ENCODE measurements around the gene LPP. TPM values are rescaled to one million over a fixed set of nuclear protein-coding genes. Genes with fewer than 3 reads are reported as not detected.

LPP gene
- total and polyA plus RNA-seq, 2 of the 4 experiments (the other 2 are of a cell fraction) = 16.0 to 130 TPM

DNA sequence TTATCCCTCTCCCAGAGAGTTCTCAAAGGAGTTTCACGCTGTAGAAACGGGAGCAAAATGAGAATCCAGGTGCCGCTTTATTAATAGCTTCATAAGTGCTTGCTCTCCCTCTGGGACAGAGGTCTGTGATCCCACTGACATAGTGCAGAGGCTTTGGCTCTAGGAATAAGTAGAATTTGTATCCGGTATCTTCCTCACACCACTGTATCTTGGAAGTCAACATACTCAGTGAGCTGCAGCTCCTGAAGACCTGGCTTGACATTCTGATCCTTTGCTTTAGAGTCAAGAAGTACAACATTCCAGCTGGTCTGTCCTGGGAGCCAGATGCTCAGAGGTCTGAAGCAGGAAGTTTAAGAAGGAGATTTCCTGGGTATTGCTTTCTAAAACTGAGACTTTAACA, 323.0 kb downstream of the LPP start:
- no peak overlapping the region for H2AK9ac ChIP-seq (replicated peaks; ENCODE audit: low read depth, low read length, poor library complexity)
- no peak overlapping the region for H4K91ac ChIP-seq (ENCODE audit: insufficient read depth, low read depth, low read length)
- no peaks in the 10 kb centered on the region for H3K9me3 ChIP-seq (ENCODE audit: control insufficient read depth, insufficient read depth, low read length)
- no peak overlapping the region for H2BK5ac ChIP-seq (ENCODE audit: low read depth, low read length, poor library complexity, severe bottlenecking)
- H2BK120ac ChIP-seq (ENCODE audit: low read depth, low read length) = no peak overlapping the region
- no peak overlapping the region for H2AK5ac ChIP-seq (ENCODE audit: low read depth, low read length)
- peaks cover 7% of the 10 kb centered on the region for H3K36me3 ChIP-seq (ENCODE audit: control insufficient read depth, insufficient read depth, low read length)
- POLR2A ChIA-PET (ENCODE audit: unreplicated experiment) = interaction anchor here (0.5 kb wide), 1 partner anchor 163 kb away, joined by 4 read pairs; no protein-coding TSS in a partner anchor
- WGBS, 2 experiments (ENCODE audit: extremely low coverage in 2 of 2, insufficient read length in 1 of 2) = no CpG with 5 or more reads among the region's 4 CpGs
- H3K27me3 ChIP-seq (ENCODE audit: control insufficient read depth, insufficient read depth, low read length) = no peaks in the 10 kb centered on the region
- TF ChIP-seq CHD1 (IDR thresholded peaks at IDR 0.05; ENCODE audit: low read depth, low read length) (no peak), RAD21 (IDR thresholded peaks at IDR 0.05; ENCODE audit: low read length) (no peak), SMC3 (IDR thresholded peaks at IDR 0.05; ENCODE audit: low read depth, low read length) (no peak), RFX5 (IDR thresholded peaks at IDR 0.05; ENCODE audit: low read depth, low read length) (no peak), RCOR1 (IDR thresholded peaks at IDR 0.05; ENCODE audit: insufficient replicate concordance, low read length) (no peak), BHLHE40 (IDR thresholded peaks at IDR 0.05; ENCODE audit: low read depth, low read length) (no peak)
- TF ChIP-seq, protein P1, sequence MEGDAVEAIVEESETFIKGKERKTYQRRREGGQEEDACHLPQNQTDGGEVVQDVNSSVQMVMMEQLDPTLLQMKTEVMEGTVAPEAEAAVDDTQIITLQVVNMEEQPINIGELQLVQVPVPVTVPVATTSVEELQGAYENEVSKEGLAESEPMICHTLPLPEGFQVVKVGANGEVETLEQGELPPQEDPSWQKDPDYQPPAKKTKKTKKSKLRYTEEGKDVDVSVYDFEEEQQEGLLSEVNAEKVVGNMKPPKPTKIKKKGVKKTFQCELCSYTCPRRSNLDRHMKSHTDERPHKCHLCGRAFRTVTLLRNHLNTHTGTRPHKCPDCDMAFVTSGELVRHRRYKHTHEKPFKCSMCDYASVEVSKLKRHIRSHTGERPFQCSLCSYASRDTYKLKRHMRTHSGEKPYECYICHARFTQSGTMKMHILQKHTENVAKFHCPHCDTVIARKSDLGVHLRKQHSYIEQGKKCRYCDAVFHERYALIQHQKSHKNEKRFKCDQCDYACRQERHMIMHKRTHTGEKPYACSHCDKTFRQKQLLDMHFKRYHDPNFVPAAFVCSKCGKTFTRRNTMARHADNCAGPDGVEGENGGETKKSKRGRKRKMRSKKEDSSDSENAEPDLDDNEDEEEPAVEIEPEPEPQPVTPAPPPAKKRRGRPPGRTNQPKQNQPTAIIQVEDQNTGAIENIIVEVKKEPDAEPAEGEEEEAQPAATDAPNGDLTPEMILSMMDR (conservative IDR thresholded peaks at IDR 0.05; ENCODE audit: low read depth, low read length) = no peak
- CTCF ChIA-PET = no interaction called here
- no peak overlapping the region for H3K4me3 ChIP-seq (ENCODE audit: insufficient read depth, low read depth, low read length)
- in situ Hi-C loops (cut with MboI; ENCODE audit: low sequenced_read_pairs) = no loop called here
- H3K4ac ChIP-seq (ENCODE audit: low read depth, low read length) = no peak overlapping the region
- peaks cover 34% of the 10 kb centered on the region; the same call in 1 of the 2 replicates for H4K20me1 ChIP-seq (ENCODE audit: insufficient read depth, low read length)
- H3K9me1 ChIP-seq (ENCODE audit: insufficient read depth, low read length) = peaks cover 21% of the 10 kb centered on the region
- no peak for DNase-seq
- H2AFZ ChIP-seq (replicated peaks; ENCODE audit: low read length, poor library complexity) = no peak overlapping the region
- no peak overlapping the region for H2BK15ac ChIP-seq (ENCODE audit: low read depth, low read length)
- no peak overlapping the region for H3K14ac ChIP-seq (replicated peaks; ENCODE audit: low read depth, low read length)
- H3K4me1 ChIP-seq (ENCODE audit: control insufficient read depth, insufficient read depth, low read length) = peaks cover 8% of the 10 kb centered on the region
- 0 out of 4 replicates have a peak overlapping the region, but pooled peaks of 1 of the 2 experiments have one; percentile 26 for H4K8ac ChIP-seq (ENCODE audit: low read depth in 2 of 2, low read length in 2 of 2)
- H3K9ac ChIP-seq (ENCODE audit: low read depth, low read length) = no peak overlapping the region
- dilution Hi-C loops (cut with HindIII; ENCODE audit: low sequenced_read_pairs, unreplicated experiment) = no loop called here
- H3K18ac ChIP-seq (ENCODE audit: low read depth, low read length) = no peak overlapping the region
- no peak overlapping the region for H3K4me2 ChIP-seq (ENCODE audit: low read depth, low read length)
- intact Hi-C loops (cut with micrococcal nuclease) = no loop called here
- BruUV-seq (replicated peaks) = no TSS peak
- H2BK20ac ChIP-seq (ENCODE audit: low read depth, low read length) = 0 out of 2 replicates have a peak overlapping the region, but pooled peaks have one; percentile 14
- H3K23ac ChIP-seq (ENCODE audit: low read depth, low read length) = peak overlapping the region; percentile 62; the same call in 1 of the 2 replicates
- no peak overlapping the region for H3K56ac ChIP-seq (ENCODE audit: extremely low read depth, insufficient read depth, low read length)
- H3K79me1 ChIP-seq (ENCODE audit: low read depth in 1 of 2, low read length in 2 of 2) = peaks cover 48 to 69% of the 10 kb centered on the region in 2 experiments
- ATAC-seq (ENCODE audit: low read depth) = no peak
- no peak overlapping the region for H4K5ac ChIP-seq (ENCODE audit: low read depth, low read length)
- H3K27ac ChIP-seq (ENCODE audit: insufficient read depth, low read length) = no peak overlapping the region
